Activated naive CD4-positive, alpha-beta T cell treated with anti-CD3 and anti-CD28 coated beads, Interleukin-2, amount 50 U/mL, for 24 hours (primary cell): Measurements from ENCODE around the gene CDH13.

Source experiments
- H3K27ac Mint-ChIP-seq: one replicate; pipeline ENCODE4 v1.8.0; 2021; ENCODE audit warnings: mild to moderate bottlenecking, mixed read lengths
- H3K27me3 Mint-ChIP-seq: one replicate; pipeline ENCODE4 v1.8.0; 2021; ENCODE audit warnings: mixed read lengths
- H3K36me3 Mint-ChIP-seq: one replicate; pipeline ENCODE4 v1.8.0; 2021; ENCODE audit warnings: mixed read lengths
- H3K4me1 Mint-ChIP-seq: one replicate; pipeline ENCODE4 v1.8.0; 2021; ENCODE audit warnings: mixed read lengths
- H3K4me3 Mint-ChIP-seq: one replicate; pipeline ENCODE4 v1.8.0; 2021; ENCODE audit warnings: mild to moderate bottlenecking, mixed read lengths
- H3K9me3 Mint-ChIP-seq: one replicate; pipeline ENCODE4 v1.8.0; 2021; ENCODE audit warnings: mixed read lengths

CDH13 gene

DNA sequence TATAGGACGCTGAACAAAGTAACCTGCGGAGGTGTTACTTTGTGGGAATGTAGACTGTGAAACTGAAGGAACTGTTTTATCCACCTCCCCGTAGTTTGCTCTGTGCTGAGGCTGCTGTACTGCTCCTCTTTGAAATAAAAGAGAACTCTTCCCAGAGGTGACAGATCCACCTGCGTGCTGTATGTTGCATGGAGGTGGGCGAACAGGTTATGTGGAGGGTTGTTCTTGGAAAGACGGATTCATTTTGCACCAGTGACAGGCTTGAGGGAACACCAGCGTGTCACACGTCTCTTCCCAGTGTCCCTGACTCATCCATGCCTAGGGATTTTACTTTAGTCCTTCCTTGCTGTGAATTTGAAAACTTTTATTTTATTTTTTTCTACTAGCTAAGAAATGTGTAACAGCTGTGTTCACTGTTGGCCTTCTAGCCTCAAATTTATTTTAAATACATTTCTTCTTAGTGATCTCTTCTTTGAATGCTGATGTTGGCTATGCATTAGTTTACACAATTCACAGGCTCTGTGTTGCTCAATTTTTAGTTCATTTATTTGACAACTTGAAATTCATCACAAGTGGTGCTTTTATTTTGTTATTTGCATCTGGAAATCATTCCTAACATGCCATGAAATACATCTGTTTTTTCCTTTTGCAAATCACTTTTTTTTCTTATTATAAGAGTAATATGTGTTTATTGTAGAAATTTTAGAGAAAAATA lies 512.4 kb downstream of the CDH13 start:
- no peaks in the 10 kb centered on the region for H3K36me3 Mint-ChIP-seq
- no peaks in the 10 kb centered on the region for H3K27me3 Mint-ChIP-seq
- no peak overlapping the region for H3K27ac Mint-ChIP-seq
- no peak overlapping the region for H3K4me3 Mint-ChIP-seq
- H3K4me1 Mint-ChIP-seq: peaks cover 7% of the 10 kb centered on the region
- H3K9me3 Mint-ChIP-seq: no peaks in the 10 kb centered on the region

DNA sequence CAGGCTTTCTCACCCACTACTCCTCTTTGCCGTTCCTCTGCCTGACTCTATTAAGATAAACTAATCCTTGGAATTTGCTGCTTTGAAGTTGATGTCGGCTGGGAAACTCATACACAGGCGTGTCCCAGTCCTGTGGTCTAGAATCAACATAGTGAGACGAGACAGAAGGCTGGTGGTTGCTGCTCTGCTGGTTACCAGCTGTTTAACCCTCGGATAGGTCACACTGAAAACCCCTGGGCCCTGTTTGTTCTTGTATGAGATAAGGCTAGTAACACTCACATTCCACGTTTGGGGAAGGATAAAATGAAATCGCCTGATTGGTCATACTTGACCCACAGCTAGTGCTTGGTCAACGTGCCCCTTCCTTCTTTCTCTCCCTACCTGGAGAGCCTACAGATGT lies 517.0 kb downstream of the CDH13 start:
- no peak overlapping the region for H3K4me3 Mint-ChIP-seq
- H3K27ac Mint-ChIP-seq: no peak overlapping the region
- no peaks in the 10 kb centered on the region for H3K4me1 Mint-ChIP-seq
- no peaks in the 10 kb centered on the region for H3K27me3 Mint-ChIP-seq
- H3K36me3 Mint-ChIP-seq: no peaks in the 10 kb centered on the region
- no peaks in the 10 kb centered on the region for H3K9me3 Mint-ChIP-seq

DNA sequence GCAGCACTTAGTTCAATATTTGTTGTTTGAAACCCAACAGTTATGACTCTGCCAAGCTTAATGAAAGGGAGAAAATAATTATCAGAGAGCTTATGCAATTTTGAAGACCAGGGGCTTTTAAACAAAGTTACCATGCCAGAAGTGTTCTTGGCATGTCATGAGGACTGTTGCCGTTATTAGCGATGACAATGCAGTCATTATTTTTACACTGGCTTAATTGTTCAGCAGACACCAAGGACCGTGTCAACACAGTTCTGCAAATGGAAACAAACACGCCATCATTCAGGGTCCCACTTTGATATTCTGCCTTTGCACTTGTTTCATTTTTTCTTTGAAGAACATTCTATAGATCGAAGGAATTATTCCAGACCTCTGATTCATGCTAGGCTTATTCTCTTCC lies 518.5 kb downstream of the CDH13 start:
- no peaks in the 10 kb centered on the region for H3K36me3 Mint-ChIP-seq
- no peak overlapping the region for H3K4me3 Mint-ChIP-seq
- H3K27me3 Mint-ChIP-seq: no peaks in the 10 kb centered on the region
- no peaks in the 10 kb centered on the region for H3K4me1 Mint-ChIP-seq
- H3K9me3 Mint-ChIP-seq: no peaks in the 10 kb centered on the region
- H3K27ac Mint-ChIP-seq: no peak overlapping the region

DNA sequence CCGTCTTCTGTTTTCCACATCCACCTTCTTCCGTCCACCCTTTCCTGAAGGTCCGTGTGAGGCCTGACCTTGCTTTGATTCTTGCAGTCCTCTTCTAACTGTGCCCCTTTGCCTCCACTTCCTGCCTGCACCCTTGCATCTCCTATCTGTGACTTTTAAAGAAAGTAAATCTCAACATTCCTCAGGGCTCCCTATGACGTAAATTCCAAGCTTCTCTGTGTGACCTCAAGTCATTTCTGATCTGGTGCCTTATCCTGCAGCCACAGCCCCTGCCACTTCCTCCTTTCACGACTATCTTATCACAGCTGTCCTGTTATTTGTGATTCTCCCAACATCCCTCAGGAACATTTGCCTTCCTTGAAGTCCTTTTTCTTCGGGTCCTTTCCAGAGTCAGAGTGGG lies 520.5 kb downstream of the CDH13 start:
- Mint-ChIP-seq H3K4me3 (no peak overlapping the region), H3K9me3 (no peaks in the 10 kb centered on the region), H3K27ac (no peak overlapping the region), H3K4me1 (no peaks in the 10 kb centered on the region), H3K36me3 (no peaks in the 10 kb centered on the region), H3K27me3 (no peaks in the 10 kb centered on the region)

DNA sequence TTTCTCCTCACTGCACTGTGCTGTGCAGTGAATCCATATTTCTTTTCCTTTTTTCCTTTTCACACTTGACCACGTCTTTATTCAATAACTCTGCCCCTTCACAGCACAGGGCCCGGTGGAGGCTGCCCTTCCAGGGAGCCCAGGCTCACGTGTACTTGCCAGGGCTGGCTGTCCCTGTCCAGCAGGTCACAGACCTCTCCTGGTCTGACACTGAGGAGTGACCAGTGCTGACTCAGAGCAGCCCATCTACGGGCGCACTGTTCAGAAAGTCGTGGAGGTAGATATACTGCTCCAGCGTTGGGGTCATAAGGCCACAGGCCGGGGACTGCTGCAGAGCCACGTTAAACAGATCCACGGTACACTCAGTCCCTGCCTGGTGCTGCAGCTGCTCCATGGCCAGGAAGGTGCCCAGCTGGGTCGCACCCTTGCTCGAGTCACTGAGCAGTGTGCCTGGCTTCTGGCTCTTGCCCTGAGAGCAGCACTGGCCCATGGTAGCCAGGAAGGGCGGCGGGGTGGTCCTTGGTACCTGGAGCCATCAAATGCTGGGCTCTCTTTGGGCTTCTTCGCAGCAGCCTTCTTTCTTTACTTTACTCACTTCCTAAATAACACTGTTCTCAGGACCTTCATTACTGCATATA lies 531.7 kb downstream of the CDH13 start:
- Mint-ChIP-seq H3K36me3 (no peaks in the 10 kb centered on the region), H3K4me3 (no peak overlapping the region), H3K27me3 (no peaks in the 10 kb centered on the region), H3K9me3 (peaks cover 9% of the 10 kb centered on the region), H3K4me1 (no peaks in the 10 kb centered on the region), H3K27ac (no peak overlapping the region)

DNA sequence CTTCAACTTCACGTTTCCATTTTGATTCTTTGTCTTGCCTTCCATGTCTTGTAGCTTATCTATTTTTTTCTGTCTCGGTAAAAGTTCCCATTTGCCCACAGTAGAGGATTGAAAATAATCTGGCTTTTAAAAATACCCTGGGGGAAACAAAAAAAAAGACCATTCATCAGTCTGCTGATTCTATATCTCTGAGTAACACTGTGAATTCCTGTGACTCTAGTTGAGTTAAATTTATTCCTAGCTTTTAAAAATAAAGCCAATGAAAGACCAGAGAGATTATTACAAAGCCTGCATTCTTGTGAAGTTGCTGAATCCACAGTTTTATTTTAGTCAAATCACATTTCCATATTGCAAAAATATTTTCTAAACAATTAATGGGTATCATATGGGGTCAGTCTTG lies 532.3 kb downstream of the CDH13 start:
- H3K9me3 Mint-ChIP-seq: peaks cover 10% of the 10 kb centered on the region
- no peaks in the 10 kb centered on the region for H3K4me1 Mint-ChIP-seq
- H3K27ac Mint-ChIP-seq: no peak overlapping the region
- H3K27me3 Mint-ChIP-seq: no peaks in the 10 kb centered on the region
- no peaks in the 10 kb centered on the region for H3K36me3 Mint-ChIP-seq
- H3K4me3 Mint-ChIP-seq: no peak overlapping the region

DNA sequence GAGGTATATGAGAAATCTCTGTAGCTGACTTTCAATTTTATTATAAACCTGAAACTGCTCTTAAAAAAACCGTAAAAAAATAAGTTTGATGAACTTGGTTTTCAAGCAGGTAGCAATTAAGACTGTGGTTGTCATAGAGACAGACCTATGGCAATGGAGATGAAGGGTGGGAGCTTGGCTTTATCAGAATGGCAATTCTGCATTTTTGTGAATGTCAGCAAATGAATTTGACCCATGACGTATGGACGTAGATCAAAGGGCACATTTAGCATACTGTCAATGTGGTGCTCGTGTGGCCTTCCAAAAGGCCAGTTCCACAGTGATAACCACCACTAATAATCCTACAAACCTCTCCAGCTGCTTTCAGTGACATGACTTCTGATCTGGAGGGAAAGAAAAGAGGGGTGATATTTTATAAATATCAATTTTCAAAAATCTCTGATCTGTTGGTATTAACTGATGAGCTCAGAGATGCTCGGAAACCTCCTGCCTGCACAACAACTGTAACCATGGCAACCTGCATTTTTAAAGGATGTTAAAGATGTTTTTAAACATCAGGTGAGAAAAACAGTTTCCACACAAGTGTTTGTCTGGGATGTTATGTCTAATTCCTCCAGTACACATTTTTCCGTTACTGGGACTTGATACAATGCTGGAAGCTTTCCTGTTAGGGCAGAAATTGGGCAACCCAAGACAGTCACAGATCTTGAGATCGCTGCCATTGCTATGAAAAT lies 533.7 kb downstream of the CDH13 start:
- peaks cover 10% of the 10 kb centered on the region for H3K9me3 Mint-ChIP-seq
- H3K4me1 Mint-ChIP-seq: no peaks in the 10 kb centered on the region
- no peak overlapping the region for H3K27ac Mint-ChIP-seq
- no peaks in the 10 kb centered on the region for H3K36me3 Mint-ChIP-seq
- H3K4me3 Mint-ChIP-seq: no peak overlapping the region
- H3K27me3 Mint-ChIP-seq: no peaks in the 10 kb centered on the region

DNA sequence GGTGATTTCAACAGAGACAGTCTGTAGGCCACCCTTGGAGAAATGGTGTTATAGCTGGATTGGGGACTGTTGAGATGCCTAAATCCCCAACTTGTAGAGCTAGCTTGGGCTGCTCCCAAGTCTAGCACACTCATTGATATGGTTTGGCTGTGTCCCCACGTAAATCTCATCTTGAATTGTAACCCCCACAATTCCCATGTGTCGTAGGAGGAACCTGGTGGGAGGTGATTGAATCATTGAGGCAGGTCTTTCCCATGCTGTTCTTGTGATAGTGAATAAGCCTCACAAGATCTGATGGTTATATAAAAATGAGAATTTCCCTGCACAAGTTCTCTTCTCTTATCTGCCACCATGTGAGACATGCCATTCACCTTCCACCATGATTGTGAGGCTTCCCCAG lies 536.0 kb downstream of the CDH13 start:
- H3K27me3 Mint-ChIP-seq: no peaks in the 10 kb centered on the region
- H3K4me1 Mint-ChIP-seq: no peaks in the 10 kb centered on the region
- H3K27ac Mint-ChIP-seq: no peak overlapping the region
- H3K4me3 Mint-ChIP-seq: no peak overlapping the region
- peaks cover 10% of the 10 kb centered on the region for H3K9me3 Mint-ChIP-seq
- no peaks in the 10 kb centered on the region for H3K36me3 Mint-ChIP-seq

DNA sequence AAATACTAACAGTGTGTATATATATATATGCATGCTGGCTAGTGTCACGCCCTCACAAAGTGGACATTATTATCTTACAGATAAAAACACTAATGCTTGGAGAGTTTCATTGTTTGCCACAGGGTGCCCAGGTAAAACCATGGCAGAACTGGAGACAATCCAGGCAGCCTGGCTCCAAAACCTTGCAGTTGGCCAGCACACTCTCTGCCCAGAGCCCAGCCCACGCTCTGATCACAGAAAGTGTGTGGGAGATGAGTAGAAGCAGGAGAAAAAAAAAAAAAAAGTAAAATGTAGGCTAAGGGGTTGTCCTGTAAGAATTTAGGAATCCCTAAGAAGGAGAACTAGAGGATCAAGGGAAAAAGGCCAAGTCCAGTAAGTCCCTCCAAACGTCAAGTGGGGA lies 538.0 kb downstream of the CDH13 start:
- Mint-ChIP-seq H3K4me3 (no peak overlapping the region), H3K4me1 (no peaks in the 10 kb centered on the region), H3K27me3 (no peaks in the 10 kb centered on the region), H3K9me3 (peaks cover 10% of the 10 kb centered on the region), H3K27ac (no peak overlapping the region), H3K36me3 (no peaks in the 10 kb centered on the region)

DNA sequence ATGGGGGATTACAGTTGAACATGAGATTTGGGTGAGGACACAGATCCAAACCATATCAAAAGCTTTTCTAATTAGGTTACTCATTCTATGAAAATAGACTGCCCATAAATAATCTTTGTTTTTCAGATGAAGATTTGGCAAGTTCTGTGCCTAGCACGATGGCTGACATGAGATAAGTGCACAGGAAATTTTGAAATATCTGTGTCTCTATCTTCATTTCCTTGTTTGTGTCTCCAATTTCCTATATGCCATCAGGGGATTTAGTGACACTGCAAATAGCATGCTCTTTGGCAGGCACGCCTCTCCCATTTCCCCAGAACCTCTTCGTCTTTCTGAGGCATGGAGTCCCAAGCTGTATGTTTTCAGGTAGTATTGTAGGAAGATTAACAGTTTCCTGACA lies 544.6 kb downstream of the CDH13 start:
- Mint-ChIP-seq H3K4me1 (no peaks in the 10 kb centered on the region), H3K27me3 (no peaks in the 10 kb centered on the region), H3K27ac (no peak overlapping the region), H3K4me3 (no peak overlapping the region), H3K9me3 (no peaks in the 10 kb centered on the region), H3K36me3 (no peaks in the 10 kb centered on the region)

DNA sequence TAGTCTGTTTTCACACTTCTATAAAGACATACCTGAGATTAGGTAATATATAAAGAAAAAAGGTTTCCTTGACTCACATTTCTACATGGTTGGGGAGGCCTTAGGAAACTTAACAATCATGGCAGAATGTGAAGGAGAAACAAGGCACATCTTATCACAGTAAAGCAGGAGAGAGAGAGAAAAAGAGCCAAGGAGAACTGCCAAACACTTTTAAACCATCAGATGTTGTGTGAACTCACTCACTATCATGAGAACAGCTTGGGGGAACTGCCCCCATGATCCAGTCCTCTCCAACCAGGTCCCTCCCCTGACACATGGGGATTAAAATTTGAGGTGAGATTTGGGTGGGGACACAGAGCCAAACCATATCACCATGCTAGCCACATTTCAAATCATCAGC lies 547.9 kb downstream of the CDH13 start:
- Mint-ChIP-seq H3K9me3 (no peaks in the 10 kb centered on the region), H3K4me3 (no peak overlapping the region), H3K27ac (no peak overlapping the region), H3K36me3 (no peaks in the 10 kb centered on the region), H3K4me1 (no peaks in the 10 kb centered on the region), H3K27me3 (peaks cover 3% of the 10 kb centered on the region)

DNA sequence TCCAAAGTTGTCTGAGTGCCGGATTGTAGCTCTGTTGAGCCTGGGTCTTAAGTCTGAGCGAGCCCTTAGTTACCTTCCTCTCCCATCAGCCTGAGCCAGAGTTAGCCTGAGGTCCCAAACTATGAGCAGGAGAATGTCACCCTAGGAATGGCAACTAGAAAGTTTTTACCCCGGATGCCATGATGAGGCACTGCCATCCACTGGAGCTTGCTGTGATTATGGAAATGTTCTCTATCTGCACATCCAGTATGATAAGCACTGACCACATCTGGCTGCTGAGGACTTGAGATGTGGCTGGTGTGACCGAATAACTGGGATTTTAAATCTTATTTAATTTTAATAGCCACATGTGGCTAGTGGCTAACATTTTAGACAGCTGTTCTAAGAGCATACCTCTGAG lies 550.0 kb downstream of the CDH13 start:
- H3K36me3 Mint-ChIP-seq: no peaks in the 10 kb centered on the region
- no peaks in the 10 kb centered on the region for H3K9me3 Mint-ChIP-seq
- H3K4me3 Mint-ChIP-seq: no peak overlapping the region
- no peak overlapping the region for H3K27ac Mint-ChIP-seq
- peaks cover 3% of the 10 kb centered on the region for H3K27me3 Mint-ChIP-seq
- no peaks in the 10 kb centered on the region for H3K4me1 Mint-ChIP-seq

DNA sequence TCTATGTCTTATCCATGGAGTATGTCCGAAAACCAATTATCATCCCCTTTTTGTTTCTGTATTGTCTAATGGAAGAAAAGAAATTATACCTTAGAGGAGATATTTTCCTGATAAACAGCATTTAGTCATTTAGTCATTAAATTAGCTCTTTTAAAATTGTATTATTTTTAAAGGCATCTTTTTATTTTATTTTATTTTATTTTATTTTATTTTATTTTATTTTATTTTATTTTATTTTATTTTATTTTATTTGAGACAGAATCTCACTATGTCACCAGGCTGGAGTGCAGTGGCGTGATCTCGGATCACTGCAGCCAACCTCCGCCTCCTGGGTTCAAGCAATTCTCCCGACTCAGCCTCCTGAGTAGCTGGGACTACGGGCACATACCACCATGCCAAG lies 559.1 kb downstream of the CDH13 start:
- no peaks in the 10 kb centered on the region for H3K27me3 Mint-ChIP-seq
- no peaks in the 10 kb centered on the region for H3K36me3 Mint-ChIP-seq
- H3K4me3 Mint-ChIP-seq: no peak overlapping the region
- peaks cover 5% of the 10 kb centered on the region for H3K9me3 Mint-ChIP-seq
- no peak overlapping the region for H3K27ac Mint-ChIP-seq
- no peaks in the 10 kb centered on the region for H3K4me1 Mint-ChIP-seq

DNA sequence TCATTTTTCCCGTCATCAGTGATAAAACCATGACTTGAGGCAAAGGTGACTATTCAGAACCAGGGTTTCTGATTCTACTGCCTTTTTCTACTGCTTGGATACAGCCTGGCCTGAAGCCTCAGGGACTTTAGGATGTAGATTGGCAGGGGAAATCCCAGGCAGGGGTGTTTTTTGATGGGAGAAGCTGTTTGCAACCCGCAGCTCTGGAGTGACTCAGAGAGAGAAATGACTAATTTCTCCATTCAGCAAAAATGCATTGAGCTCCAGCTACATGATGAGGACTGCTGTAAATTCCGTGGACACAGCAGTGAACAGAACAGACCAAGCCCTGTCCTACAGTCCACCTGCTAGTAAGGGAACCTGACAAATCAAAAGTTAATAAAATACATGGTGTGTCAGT lies 560.6 kb downstream of the CDH13 start:
- H3K27ac Mint-ChIP-seq: no peak overlapping the region
- no peaks in the 10 kb centered on the region for H3K36me3 Mint-ChIP-seq
- no peaks in the 10 kb centered on the region for H3K4me1 Mint-ChIP-seq
- peaks cover 1% of the 10 kb centered on the region for H3K27me3 Mint-ChIP-seq
- H3K4me3 Mint-ChIP-seq: no peak overlapping the region
- peaks cover 5% of the 10 kb centered on the region for H3K9me3 Mint-ChIP-seq

DNA sequence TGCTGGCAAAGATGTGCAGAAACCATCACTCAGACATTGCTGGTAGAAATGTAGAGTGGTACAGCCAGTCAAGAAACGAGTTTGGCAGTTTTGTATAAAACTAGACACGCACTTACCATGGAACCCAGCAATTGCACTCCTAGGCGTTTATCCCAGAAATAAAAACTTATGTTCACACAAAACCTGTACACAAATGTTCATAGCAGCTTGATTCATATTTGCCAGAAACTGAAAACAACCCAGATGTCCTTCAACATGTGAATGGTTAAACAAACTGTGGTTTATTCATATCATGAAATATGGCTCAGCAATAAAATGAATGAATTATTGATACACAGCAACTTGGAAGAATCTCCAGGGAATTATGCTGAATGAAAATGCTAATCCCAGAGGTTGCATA lies 570.0 kb downstream of the CDH13 start:
- Mint-ChIP-seq H3K4me1 (no peaks in the 10 kb centered on the region), H3K27ac (no peak overlapping the region), H3K36me3 (no peaks in the 10 kb centered on the region), H3K27me3 (no peaks in the 10 kb centered on the region), H3K4me3 (no peak overlapping the region), H3K9me3 (no peaks in the 10 kb centered on the region)

DNA sequence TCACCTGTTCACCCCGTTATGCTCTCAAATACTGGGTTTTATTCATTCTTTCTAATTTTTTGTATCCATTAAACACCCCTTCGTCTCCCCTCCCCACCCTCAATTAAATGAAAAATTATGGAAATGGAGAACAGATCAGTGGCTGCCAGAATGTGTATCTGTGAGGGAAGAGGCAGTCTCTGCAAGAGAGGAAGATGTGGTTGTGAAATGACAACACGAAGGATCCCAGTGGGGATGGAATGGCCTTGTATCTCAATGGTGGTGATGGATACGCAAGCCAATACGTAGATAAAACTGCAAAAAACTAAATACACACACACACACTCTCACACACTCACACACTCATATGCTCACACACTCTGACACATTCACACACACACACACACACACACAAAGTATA lies 570.7 kb downstream of the CDH13 start:
- H3K4me1 Mint-ChIP-seq: no peaks in the 10 kb centered on the region
- no peaks in the 10 kb centered on the region for H3K27me3 Mint-ChIP-seq
- no peak overlapping the region for H3K4me3 Mint-ChIP-seq
- no peaks in the 10 kb centered on the region for H3K36me3 Mint-ChIP-seq
- H3K9me3 Mint-ChIP-seq: no peaks in the 10 kb centered on the region
- no peak overlapping the region for H3K27ac Mint-ChIP-seq
